HFF-Myc (cell line): ENCODE measurements around the gene ARRB1.

Source experiments
- DNase-seq: peaks from one replicate; pipeline ENCODE4 v3.0.0-alpha.2; 2011; ENCODE audit warnings: low read depth; ENCODE audit errors: extremely low read depth
- H3K4me3 ChIP-seq: replicated peaks from 2 replicates; pipeline ENCODE4 v1.5.1; 2011; ENCODE audit warnings: low read depth, mild to moderate bottlenecking, control low read depth, low read length
- TF ChIP-seq, protein P1 (sequence below): IDR thresholded peaks from 2 replicates; pipeline ENCODE4 v1.5.1; 2012; ENCODE audit warnings: mild to moderate bottlenecking, low read depth, low read length, control low read depth; ENCODE audit errors: missing control alignments

The ARRB1 gene

DNA sequence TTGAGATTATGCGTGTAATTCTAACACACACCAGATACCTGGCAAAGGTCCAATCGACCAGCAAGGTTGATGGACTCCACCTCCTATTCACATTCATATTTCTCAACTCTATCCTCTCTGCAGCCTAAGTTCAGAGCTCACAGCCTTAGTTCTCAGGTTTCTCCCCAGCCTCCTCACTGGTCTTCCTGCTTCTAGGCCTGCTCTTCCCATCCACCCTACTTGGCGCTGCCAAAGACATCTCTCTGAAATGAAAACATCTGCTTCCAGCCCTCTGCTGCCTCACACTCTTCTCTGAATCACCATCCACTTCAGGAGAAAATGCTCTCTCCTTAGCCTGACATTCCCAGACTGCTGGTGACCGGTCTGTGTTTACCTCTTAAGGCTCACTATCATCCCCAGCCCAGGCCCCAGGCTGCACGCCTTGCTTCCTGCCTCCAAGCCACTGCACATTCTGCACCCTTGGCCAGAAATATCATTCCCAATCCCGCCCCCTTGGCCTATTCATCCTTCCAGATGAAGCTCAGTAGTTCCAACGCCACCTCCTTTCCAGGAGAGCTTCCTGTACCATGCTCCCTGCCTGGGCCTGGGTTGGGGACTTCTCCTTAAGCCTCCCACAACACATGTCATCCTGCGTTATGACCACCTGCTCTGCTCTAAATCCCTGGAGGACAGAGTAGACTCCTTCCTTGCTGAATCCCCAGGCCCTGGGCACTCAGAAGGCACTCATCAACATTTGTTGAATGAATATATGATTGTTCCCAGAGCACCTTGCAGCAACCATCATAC lies 3.5 kb downstream of the ARRB1 start:
- no peak overlapping the region for H3K4me3 ChIP-seq
- TF ChIP-seq, protein P1, sequence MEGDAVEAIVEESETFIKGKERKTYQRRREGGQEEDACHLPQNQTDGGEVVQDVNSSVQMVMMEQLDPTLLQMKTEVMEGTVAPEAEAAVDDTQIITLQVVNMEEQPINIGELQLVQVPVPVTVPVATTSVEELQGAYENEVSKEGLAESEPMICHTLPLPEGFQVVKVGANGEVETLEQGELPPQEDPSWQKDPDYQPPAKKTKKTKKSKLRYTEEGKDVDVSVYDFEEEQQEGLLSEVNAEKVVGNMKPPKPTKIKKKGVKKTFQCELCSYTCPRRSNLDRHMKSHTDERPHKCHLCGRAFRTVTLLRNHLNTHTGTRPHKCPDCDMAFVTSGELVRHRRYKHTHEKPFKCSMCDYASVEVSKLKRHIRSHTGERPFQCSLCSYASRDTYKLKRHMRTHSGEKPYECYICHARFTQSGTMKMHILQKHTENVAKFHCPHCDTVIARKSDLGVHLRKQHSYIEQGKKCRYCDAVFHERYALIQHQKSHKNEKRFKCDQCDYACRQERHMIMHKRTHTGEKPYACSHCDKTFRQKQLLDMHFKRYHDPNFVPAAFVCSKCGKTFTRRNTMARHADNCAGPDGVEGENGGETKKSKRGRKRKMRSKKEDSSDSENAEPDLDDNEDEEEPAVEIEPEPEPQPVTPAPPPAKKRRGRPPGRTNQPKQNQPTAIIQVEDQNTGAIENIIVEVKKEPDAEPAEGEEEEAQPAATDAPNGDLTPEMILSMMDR = no peak
- peak; percentile 98 for DNase-seq

DNA sequence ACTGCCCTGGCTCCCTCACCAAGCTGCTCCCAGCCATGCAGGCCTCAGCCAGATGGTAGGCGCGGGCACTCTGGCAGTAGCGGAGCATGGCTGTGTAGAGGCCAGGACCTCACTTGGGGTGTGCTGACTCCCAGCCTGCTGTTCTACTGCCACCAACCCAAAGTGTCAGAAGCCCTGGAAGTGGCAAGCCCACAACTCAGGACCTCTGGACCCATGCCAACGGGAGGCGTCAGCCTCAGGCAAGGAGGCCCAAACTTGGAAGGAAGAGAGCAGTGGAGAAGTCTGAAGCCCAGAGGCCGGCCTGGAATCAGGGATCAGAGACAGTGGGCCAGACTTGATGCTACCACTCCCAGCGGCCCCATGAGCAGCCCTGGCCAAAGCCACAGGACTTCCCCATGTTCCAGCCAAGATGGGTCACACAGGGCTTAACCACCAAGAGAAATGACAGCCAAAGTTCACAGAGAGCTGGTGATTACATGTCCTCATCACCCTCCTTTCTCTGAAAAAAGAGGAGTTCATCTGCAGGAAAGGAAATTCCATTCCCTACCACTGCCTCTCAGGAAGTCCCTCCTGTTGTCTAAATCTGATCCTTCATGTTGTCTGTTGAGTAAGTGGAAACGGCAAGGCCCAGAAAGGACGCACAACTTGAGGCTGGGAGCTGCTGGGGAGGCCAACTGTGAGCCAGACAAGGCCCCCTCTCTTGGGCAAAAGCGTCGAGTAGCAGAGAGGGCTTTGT lies 4.4 kb downstream of the ARRB1 start:
- no peak for DNase-seq
- TF ChIP-seq, protein P1 = no peak

DNA sequence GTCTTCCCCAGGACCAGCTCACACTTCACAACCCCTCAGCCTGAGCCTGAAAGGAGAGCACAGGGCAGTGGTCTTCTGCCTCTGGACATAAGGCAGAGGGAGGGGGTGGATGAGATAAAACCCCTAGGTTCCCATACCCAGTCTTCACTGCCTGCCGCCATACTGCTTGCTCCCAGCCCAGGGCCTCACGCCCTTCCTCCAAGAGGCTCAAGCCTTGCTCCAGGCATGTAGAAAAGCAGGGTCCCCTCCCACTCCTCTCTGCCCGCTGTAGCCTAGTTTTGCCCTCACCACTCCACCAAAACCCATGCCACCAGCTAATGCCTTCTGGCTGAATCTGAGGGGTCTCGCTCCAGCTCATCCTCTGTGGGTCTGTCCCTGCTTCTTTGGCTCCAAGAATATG lies 5.2 kb downstream of the ARRB1 start:
- H3K4me3 ChIP-seq = no peak overlapping the region
- no peak for DNase-seq
- TF ChIP-seq, protein P1 = no peak

More for the DNA sequence above, 4.4 kb downstream of the ARRB1 start:
- no peak overlapping the region for H3K4me3 ChIP-seq

DNA sequence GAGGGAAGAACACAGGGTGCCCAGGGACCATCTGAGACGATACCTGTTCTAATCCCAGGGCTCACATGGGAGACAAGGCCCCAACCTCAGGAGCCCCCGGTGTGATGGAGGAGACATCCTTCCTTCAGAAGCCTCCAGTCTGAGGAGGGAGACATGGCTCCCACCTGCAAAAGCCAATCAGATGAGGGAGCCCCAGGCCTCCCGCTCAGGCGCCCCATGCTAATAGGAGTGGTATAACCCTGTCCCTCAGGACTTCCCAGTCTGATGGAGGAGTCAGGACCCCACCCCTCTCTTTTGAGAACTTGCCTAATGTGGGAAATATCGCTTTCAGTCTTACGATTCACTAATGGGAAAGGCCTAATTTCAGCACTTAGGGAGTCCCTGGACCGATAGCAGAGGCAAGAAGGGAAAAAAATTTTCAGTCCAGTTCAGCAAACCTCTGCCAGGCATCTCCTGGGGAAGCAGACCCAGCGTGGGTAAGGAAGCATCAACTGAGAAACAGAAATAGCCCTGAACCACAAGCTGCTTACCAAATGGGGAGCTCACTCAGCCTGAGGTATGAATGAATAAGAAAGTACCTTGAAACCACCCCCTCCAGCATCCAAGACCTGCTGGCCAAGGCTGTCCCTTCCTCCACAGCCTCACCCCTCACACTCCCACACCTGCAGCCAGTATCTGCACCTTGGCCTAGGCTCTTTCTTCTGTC lies 5.9 kb downstream of the ARRB1 start:
- no peak for DNase-seq
- H3K4me3 ChIP-seq = no peak overlapping the region
- TF ChIP-seq, protein P1 = no peak

DNA sequence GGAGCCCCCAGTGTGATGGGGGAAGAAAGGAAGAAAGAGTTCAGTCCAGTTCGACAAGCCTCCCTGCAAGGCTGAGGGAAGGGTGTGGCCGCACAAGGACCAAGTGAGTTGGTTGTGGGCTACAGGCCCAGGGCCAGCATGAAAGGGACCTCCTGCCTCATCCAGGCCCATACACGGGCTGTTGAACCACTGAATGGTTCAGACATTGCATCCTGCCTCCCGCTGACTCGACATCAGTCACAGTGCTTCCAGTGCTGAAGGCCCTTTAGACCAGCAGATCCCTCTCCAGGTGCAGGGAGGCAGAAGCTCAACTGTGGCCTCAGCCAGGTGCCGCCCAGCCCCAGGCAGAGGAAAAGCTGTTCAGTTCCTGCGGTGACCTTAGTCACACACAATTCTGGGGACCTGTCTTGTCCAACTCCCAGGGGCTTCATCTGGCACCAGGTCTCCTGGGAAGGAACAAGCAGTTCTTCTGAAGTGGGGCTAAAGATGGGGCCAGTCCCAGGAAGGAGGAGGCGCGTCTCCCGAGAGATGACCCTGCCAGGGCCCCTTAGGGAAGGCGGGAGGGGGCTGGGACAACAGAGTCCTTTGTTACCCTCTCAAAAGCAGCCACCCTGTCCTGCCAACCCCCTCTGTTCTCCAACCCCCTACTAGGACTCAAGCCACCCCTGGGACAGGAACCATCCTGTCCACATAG lies 6.6 kb downstream of the ARRB1 start:
- TF ChIP-seq, protein P1 = no peak
- H3K4me3 ChIP-seq = no peak overlapping the region
- DNase-seq = no peak

DNA sequence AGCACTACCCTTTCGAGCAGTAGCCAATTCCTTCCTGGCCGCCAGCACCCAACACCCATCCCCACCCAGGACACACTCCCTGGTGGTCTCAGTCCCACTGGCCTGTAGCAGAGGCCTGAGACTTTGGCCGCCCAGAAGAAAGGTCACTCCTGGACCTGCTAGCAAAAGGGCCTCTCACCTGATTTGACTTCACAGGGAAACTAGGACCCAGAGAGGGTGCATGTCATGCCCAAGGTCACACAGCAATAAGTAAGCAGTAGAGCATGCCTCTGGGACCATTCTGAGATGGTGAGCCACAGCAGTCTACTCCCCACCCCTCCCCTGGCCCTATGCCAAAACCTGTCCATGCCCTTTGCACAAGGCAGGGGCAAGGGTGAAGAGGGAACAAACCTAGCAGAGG lies 7.3 kb downstream of the ARRB1 start:
- TF ChIP-seq, protein P1 = no peak
- H3K4me3 ChIP-seq = no peak overlapping the region
- DNase-seq = no peak
